ENCODE results near the gene SNPH. TPM values are rescaled to one million over a fixed set of nuclear protein-coding genes. Genes with fewer than 3 reads are reported as not detected.

Gene SNPH
- total RNA-seq, 4 donors from 2014 or later, result 0.25 to 2.8 (median 2.1) TPM

DNA sequence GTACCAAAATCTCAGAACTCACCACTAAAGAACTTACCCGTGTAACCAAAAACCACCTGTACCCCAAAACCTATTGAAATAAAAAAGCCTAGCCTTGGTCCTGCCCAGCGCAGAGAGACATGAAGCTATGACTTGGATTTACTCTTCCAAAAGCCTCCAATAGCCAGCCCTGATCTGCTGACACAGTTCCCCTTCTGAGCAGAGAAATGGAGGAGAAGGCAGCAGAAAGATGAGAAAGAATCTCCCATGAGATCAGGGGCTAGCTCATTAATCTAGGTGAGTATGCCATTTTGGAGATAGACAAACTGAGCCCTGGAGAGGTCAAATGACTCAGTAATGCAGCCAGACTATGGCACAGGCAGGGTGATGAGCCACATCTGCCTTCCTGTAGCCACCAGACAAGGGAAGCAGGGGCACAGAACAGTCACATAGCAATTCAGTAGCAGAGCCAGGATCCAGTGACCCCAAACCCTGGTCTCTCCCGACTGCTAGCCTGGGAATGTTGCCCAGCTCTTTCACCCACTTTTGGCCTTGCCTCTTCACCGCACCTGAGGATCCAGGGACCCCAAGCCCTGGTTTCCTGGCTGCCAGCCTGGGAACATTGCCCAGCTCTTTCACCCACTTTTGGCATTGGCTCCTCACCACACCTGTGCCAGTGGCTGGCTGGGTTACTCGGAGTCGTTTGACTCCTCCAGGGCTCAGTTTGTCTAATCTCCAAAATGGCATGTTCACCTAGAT, 70.0 kb downstream of the SNPH start:
- intact Hi-C loops (cut with DNase I; ENCODE audit: low total_unique reads), result loop anchor here (10.0 kb wide), 1 partner anchor 59 kb away; the partner anchor contains the start of gene FKBP1A
- H3K4me3 ChIP-seq (ENCODE audit: low read depth, poor library complexity, severe bottlenecking), result no peak overlapping the region
- WGBS, 2 donors, result 56 to 69% methylated on average over 6 of the region's 6 CpGs
- peak in 1 of 2 donors; percentile 87 for DNase-seq (ENCODE audit: low spot score in 2 of 2)
- TF ChIP-seq, protein P1, sequence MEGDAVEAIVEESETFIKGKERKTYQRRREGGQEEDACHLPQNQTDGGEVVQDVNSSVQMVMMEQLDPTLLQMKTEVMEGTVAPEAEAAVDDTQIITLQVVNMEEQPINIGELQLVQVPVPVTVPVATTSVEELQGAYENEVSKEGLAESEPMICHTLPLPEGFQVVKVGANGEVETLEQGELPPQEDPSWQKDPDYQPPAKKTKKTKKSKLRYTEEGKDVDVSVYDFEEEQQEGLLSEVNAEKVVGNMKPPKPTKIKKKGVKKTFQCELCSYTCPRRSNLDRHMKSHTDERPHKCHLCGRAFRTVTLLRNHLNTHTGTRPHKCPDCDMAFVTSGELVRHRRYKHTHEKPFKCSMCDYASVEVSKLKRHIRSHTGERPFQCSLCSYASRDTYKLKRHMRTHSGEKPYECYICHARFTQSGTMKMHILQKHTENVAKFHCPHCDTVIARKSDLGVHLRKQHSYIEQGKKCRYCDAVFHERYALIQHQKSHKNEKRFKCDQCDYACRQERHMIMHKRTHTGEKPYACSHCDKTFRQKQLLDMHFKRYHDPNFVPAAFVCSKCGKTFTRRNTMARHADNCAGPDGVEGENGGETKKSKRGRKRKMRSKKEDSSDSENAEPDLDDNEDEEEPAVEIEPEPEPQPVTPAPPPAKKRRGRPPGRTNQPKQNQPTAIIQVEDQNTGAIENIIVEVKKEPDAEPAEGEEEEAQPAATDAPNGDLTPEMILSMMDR (IDR thresholded peaks at IDR 0.05), result no peak
- TF ChIP-seq POLR2A (IDR thresholded peaks at IDR 0.05), result no peak

DNA sequence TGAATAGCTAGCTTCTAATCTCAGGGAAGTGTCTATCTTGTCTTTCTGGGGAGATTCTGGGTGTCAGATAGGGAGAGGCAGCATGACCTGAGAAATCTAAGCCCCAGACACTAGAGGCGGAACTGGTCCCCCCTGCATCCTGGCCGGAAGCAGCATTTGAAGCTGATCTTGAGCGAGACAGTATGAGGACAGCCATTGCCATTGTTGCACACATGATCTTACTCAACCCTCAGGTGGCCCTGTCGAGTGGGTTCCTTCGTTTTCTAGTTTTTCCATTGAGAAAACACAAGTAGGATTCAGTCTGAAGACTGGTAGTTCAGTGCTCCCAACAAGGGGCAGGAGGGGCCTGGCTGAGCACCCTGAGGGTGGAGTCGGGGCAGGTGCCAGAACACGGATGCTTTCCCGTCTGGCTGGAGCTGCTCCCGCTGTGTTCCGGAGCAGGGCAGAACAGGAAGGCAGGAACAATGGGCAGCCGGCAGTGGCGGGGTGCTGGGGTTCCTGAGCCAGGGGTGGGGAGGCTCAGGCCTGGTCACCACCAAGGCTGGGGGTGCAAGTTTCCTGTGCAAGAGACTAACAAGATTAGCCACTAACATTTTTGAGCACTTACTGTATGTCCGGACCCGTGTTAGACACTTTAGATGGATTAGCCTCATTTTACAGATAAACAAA, 70.7 kb downstream of the SNPH start:
- DNase-seq (ENCODE audit: low spot score in 2 of 2), result peak in 1 of 2 donors; percentile 95
- 21 to 30% methylated on average over 14 of the region's 14 CpGs for WGBS, 2 donors

DNA sequence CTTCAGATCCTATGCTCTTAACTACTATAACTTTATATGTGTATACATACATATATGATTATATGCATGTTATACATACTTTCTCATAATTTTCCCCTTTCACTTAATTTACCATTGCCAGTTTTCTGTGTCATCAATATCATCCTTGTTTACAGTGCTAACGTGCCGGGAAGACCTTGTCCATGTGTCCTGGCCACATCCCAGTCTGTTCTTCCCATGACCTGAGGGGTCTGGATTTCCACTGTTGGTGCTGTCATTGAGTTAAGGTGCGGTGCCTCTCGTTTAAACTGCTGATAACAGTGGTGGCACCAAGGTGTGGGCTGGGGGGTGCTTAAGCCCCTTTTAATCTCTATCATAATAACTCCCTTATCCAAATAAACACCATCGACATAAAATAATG, 71.3 kb downstream of the SNPH start:
- WGBS, 2 donors, result 44 to 50% methylated on average over 5 of the region's 5 CpGs
- TF ChIP-seq, protein P1 (IDR thresholded peaks at IDR 0.05), result no peak
- no peak for TF ChIP-seq POLR2A (IDR thresholded peaks at IDR 0.05)
- intact Hi-C loops (cut with DNase I; ENCODE audit: low total_unique reads), result loop anchor here (10.0 kb wide), 1 partner anchor 57 kb away; the partner anchor contains the start of gene FKBP1A
- DNase-seq (ENCODE audit: low spot score in 2 of 2), result no peak
- H3K4me3 ChIP-seq (ENCODE audit: low read depth, poor library complexity, severe bottlenecking), result no peak overlapping the region

More for the DNA sequence above, 70.7 kb downstream of the SNPH start:
- TF ChIP-seq, protein P1 (IDR thresholded peaks at IDR 0.05), result no peak
- TF ChIP-seq POLR2A (IDR thresholded peaks at IDR 0.05), result no peak
- intact Hi-C loops (cut with DNase I; ENCODE audit: low total_unique reads), result loop anchor here (10.0 kb wide), 1 partner anchor 58 kb away; the partner anchor contains the start of gene FKBP1A
- H3K4me3 ChIP-seq (ENCODE audit: low read depth, poor library complexity, severe bottlenecking), result no peak overlapping the region

DNA sequence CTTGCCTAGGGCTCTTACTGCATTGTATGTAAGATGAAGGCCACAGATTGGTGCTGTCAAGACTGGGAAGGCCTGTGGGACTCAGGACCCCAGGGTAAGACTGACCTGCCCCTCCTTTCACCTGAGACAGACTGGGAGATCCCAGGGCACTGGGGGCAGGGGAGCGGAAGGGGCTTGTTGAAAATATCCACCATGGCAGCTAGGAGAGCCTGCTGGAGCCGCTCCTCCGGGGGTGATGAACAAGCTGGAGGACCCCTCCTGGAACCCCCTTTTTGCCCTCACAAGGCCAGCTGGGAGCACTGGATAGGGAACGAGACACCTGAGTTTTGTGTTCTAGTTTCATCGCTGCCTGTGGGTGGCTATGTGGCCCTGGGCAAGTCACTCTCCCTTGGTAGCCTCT, 72.0 kb downstream of the SNPH start:
- DNase-seq (ENCODE audit: low spot score in 2 of 2), result no peak
- intact Hi-C loops (cut with DNase I; ENCODE audit: low total_unique reads), result loop anchor here (10.0 kb wide), 1 partner anchor 57 kb away; the partner anchor contains the start of gene FKBP1A
- H3K4me3 ChIP-seq (ENCODE audit: low read depth, poor library complexity, severe bottlenecking), result no peak overlapping the region
- TF ChIP-seq, protein P1 (IDR thresholded peaks at IDR 0.05), result no peak
- WGBS, 2 donors, result 95 to 98% methylated on average over 5 of the region's 5 CpGs

DNA sequence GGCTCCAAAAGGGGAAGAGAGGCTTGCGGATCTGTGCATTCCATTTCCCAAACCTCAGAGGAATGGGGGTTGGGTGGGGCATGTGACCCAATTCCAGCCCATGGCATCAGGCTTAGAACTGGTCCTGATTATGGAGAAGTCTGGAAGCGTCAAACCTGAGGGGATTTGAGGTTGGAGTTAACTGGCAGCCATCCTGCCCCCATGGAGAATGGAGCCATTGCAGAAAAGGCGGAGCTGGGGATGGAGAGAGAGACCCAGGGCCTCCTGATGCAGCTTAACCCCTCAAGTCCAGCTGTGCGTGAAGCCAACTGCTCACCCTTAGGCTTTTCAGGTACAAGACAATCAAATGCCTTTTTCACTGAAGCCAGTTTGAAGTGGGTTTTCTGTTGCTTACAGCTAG, 72.7 kb downstream of the SNPH start:
- DNase-seq (ENCODE audit: low spot score in 2 of 2), result peak in 1 of 2 donors; percentile 66
- TF ChIP-seq POLR2A (IDR thresholded peaks at IDR 0.05), result no peak
- TF ChIP-seq, protein P1 (IDR thresholded peaks at IDR 0.05), result no peak
- WGBS, 2 donors, result 60 to 74% methylated on average over 4 of the region's 4 CpGs
- H3K4me3 ChIP-seq (ENCODE audit: low read depth, poor library complexity, severe bottlenecking), result no peak overlapping the region
- intact Hi-C loops (cut with DNase I; ENCODE audit: low total_unique reads), result loop anchor here (10.0 kb wide), 1 partner anchor 56 kb away; the partner anchor contains the start of gene FKBP1A
